ENCODE measurements around the gene ISCA1.

The ISCA1 gene

GRCh38 chr9:86230858-86231257, 51.5 kb downstream of the ISCA1 start:
- H3K4me1 ChIP-seq (ENCODE audit: insufficient read depth, poor library complexity, severe bottlenecking) = no peaks in the 10 kb centered on the region
- DNase-seq (ENCODE audit: low spot score) (no peak), ATAC-seq (ENCODE audit: low read depth) (no peak)
- TF ChIP-seq, protein P1, sequence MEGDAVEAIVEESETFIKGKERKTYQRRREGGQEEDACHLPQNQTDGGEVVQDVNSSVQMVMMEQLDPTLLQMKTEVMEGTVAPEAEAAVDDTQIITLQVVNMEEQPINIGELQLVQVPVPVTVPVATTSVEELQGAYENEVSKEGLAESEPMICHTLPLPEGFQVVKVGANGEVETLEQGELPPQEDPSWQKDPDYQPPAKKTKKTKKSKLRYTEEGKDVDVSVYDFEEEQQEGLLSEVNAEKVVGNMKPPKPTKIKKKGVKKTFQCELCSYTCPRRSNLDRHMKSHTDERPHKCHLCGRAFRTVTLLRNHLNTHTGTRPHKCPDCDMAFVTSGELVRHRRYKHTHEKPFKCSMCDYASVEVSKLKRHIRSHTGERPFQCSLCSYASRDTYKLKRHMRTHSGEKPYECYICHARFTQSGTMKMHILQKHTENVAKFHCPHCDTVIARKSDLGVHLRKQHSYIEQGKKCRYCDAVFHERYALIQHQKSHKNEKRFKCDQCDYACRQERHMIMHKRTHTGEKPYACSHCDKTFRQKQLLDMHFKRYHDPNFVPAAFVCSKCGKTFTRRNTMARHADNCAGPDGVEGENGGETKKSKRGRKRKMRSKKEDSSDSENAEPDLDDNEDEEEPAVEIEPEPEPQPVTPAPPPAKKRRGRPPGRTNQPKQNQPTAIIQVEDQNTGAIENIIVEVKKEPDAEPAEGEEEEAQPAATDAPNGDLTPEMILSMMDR (IDR thresholded peaks at IDR 0.05; ENCODE audit: poor library complexity, severe bottlenecking) = no peak
- no peak overlapping the region for H3K27ac ChIP-seq (ENCODE audit: poor library complexity, severe bottlenecking)
- no peaks in the 10 kb centered on the region for H3K36me3 ChIP-seq (ENCODE audit: low read depth)
- H3K9me3 ChIP-seq (ENCODE audit: severe bottlenecking) = no peaks in the 10 kb centered on the region
- H3K27me3 ChIP-seq (ENCODE audit: insufficient read depth, poor library complexity, severe bottlenecking) = no peaks in the 10 kb centered on the region
- no peak overlapping the region for H3K4me3 ChIP-seq (ENCODE audit: severe bottlenecking)

GRCh38 chr9:86222667-86223066, 59.7 kb downstream of the ISCA1 start:
- DNase-seq (ENCODE audit: low spot score) (no peak), ATAC-seq (ENCODE audit: low read depth) (no peak)
- Histone ChIP-seq H3K27me3 (ENCODE audit: insufficient read depth, poor library complexity, severe bottlenecking) (no peaks in the 10 kb centered on the region), H3K27ac (ENCODE audit: poor library complexity, severe bottlenecking) (no peak overlapping the region), H3K9me3 (ENCODE audit: severe bottlenecking) (no peaks in the 10 kb centered on the region), H3K4me1 (ENCODE audit: insufficient read depth, poor library complexity, severe bottlenecking) (no peaks in the 10 kb centered on the region), H3K36me3 (ENCODE audit: low read depth) (no peaks in the 10 kb centered on the region), H3K4me3 (ENCODE audit: severe bottlenecking) (no peak overlapping the region)
- TF ChIP-seq, protein P1 (IDR thresholded peaks at IDR 0.05; ENCODE audit: poor library complexity, severe bottlenecking) = no peak

GRCh38 chr9:86219606-86220005, 62.7 kb downstream of the ISCA1 start:
- H3K4me3 ChIP-seq (ENCODE audit: severe bottlenecking) = no peak overlapping the region
- no peak overlapping the region for H3K27ac ChIP-seq (ENCODE audit: poor library complexity, severe bottlenecking)
- no peaks in the 10 kb centered on the region for H3K36me3 ChIP-seq (ENCODE audit: low read depth)
- no peaks in the 10 kb centered on the region for H3K9me3 ChIP-seq (ENCODE audit: severe bottlenecking)
- H3K4me1 ChIP-seq (ENCODE audit: insufficient read depth, poor library complexity, severe bottlenecking) = no peaks in the 10 kb centered on the region
- H3K27me3 ChIP-seq (ENCODE audit: insufficient read depth, poor library complexity, severe bottlenecking) = no peaks in the 10 kb centered on the region
- DNase-seq (ENCODE audit: low spot score) (no peak), ATAC-seq (ENCODE audit: low read depth) (no peak)
- TF ChIP-seq, protein P1 (IDR thresholded peaks at IDR 0.05; ENCODE audit: poor library complexity, severe bottlenecking) = no peak

DNA sequence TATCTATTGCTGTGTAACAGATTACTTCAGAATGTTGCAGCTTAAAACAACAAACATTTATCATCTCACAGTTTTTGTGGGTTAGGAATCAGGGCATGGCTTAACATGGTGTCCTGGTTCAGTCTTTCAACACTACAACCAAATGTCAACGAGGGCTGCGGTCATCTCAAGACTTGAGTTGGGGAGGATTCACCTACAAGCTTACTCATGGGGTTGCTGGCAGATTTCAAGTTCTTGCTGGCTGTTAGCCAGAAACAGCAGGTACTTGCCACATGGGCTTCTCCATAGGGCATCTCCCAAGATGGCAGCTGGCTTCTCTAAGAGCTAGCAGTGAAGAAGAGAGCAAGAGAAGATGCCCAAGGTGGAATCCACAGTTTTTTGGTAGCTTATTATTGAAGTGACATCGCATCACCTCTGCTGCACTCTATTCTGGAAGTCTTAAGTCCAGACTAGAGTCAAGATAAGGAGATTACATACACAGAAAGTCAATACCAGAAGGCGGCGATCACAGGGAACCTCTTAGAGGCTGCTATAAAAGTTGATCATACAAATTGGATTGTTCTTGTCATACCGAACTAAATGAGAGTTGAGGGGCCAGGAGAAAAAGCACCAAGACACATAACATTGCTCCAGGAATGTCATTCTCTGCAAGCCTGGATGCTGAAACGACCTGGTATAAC, 65.1 kb downstream of the ISCA1 start:
- no peaks in the 10 kb centered on the region for H3K9me3 ChIP-seq (ENCODE audit: severe bottlenecking)
- no peak overlapping the region for H3K4me3 ChIP-seq (ENCODE audit: severe bottlenecking)
- H3K36me3 ChIP-seq (ENCODE audit: low read depth) = no peaks in the 10 kb centered on the region
- TF ChIP-seq, protein P1 (IDR thresholded peaks at IDR 0.05; ENCODE audit: poor library complexity, severe bottlenecking) = no peak
- no peaks in the 10 kb centered on the region for H3K27me3 ChIP-seq (ENCODE audit: insufficient read depth, poor library complexity, severe bottlenecking)
- no peak for ATAC-seq (ENCODE audit: low read depth)
- no peaks in the 10 kb centered on the region for H3K4me1 ChIP-seq (ENCODE audit: insufficient read depth, poor library complexity, severe bottlenecking)
- H3K27ac ChIP-seq (ENCODE audit: poor library complexity, severe bottlenecking) = no peak overlapping the region
- DNase-seq (ENCODE audit: low spot score) = no peak

Measured in RWPE2 (cell line).